Measurements from ENCODE around the gene CACNA1I. TPM values are rescaled to one million over a fixed set of nuclear protein-coding genes. Genes with fewer than 3 reads are reported as not detected.

CACNA1I gene
- total RNA-seq, 1 donor from 2014 or later, result 0.11 TPM

DNA sequence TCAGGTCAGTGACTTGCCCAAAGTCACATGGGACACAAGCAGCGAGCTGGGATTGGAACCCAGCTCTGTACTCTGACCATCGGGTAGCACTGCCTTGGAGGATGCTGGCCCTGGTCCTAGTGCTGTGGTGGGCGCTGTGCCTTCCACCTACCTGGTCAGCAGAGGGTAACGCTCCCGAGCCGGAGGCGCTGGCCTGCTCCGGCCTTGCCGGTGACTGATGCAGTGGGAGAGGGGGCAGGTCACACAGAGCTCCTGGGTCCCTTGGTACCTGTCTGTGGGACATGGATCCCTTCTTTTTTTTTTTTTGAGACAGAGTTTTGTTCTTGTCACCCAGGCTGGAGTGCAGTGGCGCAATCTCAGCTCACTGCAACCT, 43.0 kb downstream of the CACNA1I start:
- Mint-ChIP-seq H3K27ac (ENCODE audit: unreplicated experiment) (no peak overlapping the region), H3K4me3 (ENCODE audit: unreplicated experiment) (no peak overlapping the region), H3K27me3 (ENCODE audit: low read depth, unreplicated experiment) (peaks cover 68% of the 10 kb centered on the region), H3K4me1 (ENCODE audit: low read depth, unreplicated experiment) (no peaks in the 10 kb centered on the region), H3K36me3 (ENCODE audit: low read depth, unreplicated experiment) (peaks cover 4% of the 10 kb centered on the region), H3K9me3 (ENCODE audit: unreplicated experiment) (peaks cover 19% of the 10 kb centered on the region)
- no peak for FAIRE-seq
- Histone ChIP-seq H3K27ac (ENCODE audit: low read depth, low read length) (no peak overlapping the region), H3K9ac (ENCODE audit: low read length) (no peak overlapping the region), H2AFZ (ENCODE audit: low read depth, low read length) (no peak overlapping the region), H3K36me3 (ENCODE audit: insufficient read depth, low read length) (no peaks in the 10 kb centered on the region), H3K79me2 (ENCODE audit: insufficient read depth, low read length) (no peaks in the 10 kb centered on the region), H3K4me3 (ENCODE audit: insufficient read depth, low read depth, low read length) (no peak overlapping the region), H4K20me1 (ENCODE audit: insufficient read depth, low read length) (no peaks in the 10 kb centered on the region), H3K4me1 (ENCODE audit: insufficient read depth, low read length) (no peaks in the 10 kb centered on the region), H3K9me3 (ENCODE audit: insufficient read depth, low read depth, low read length) (no peaks in the 10 kb centered on the region), H3K4me2 (ENCODE audit: low read length) (no peak overlapping the region), H3K27me3 (ENCODE audit: insufficient read depth, low read length) (peaks cover 32% of the 10 kb centered on the region)
- no peak for DNase-seq (ENCODE audit: low read depth)
- TF ChIP-seq EZH2 (IDR thresholded peaks at IDR 0.05; ENCODE audit: insufficient read depth, low read length) (no peak), CTCF (IDR thresholded peaks at IDR 0.05; ENCODE audit: insufficient read depth, low read depth, low read length) (no peak)

DNA sequence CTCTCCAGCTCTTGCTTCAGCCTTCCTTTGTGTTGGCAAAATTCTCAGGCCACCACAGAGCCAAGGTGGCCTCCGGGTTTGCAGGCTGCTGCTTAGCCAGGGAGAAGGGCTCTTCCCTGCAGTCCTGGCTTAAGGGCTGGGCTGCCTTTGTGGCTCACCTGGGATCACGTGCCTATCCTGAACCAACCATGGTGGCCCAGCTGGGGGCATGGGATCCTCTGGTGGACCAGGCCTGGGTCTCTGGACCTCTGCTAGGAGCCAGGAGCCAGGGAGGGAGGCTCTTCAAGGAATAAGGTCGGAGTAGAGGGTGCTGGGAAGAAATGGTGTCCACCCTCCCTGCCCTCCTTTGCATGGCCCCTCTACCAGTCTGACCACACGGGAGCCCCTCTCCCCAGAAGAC, 43.9 kb downstream of the CACNA1I start:
- H3K4me3 ChIP-seq (ENCODE audit: insufficient read depth, low read depth, low read length), result no peak overlapping the region
- Mint-ChIP-seq H3K4me1 (ENCODE audit: low read depth, unreplicated experiment) (no peaks in the 10 kb centered on the region), H3K27me3 (ENCODE audit: low read depth, unreplicated experiment) (peaks cover 60% of the 10 kb centered on the region), H3K9me3 (ENCODE audit: unreplicated experiment) (peaks cover 15% of the 10 kb centered on the region), H3K4me3 (ENCODE audit: unreplicated experiment) (no peak overlapping the region), H3K36me3 (ENCODE audit: low read depth, unreplicated experiment) (peaks cover 4% of the 10 kb centered on the region), H3K27ac (ENCODE audit: unreplicated experiment) (no peak overlapping the region)
- H2AFZ ChIP-seq (ENCODE audit: low read depth, low read length), result no peak overlapping the region
- FAIRE-seq, result no peak
- no peak for DNase-seq (ENCODE audit: low read depth)
- no peaks in the 10 kb centered on the region for H3K9me3 ChIP-seq (ENCODE audit: insufficient read depth, low read depth, low read length)
- no peak overlapping the region for H3K9ac ChIP-seq (ENCODE audit: low read length)
- no peaks in the 10 kb centered on the region for H4K20me1 ChIP-seq (ENCODE audit: insufficient read depth, low read length)
- H3K27me3 ChIP-seq (ENCODE audit: insufficient read depth, low read length), result peaks cover 24% of the 10 kb centered on the region
- TF ChIP-seq EZH2 (IDR thresholded peaks at IDR 0.05; ENCODE audit: insufficient read depth, low read length) (no peak), CTCF (IDR thresholded peaks at IDR 0.05; ENCODE audit: insufficient read depth, low read depth, low read length) (no peak)
- H3K36me3 ChIP-seq (ENCODE audit: insufficient read depth, low read length), result no peaks in the 10 kb centered on the region
- no peaks in the 10 kb centered on the region for H3K79me2 ChIP-seq (ENCODE audit: insufficient read depth, low read length)
- H3K4me2 ChIP-seq (ENCODE audit: low read length), result no peak overlapping the region
- no peak overlapping the region for H3K27ac ChIP-seq (ENCODE audit: low read depth, low read length)
- H3K4me1 ChIP-seq (ENCODE audit: insufficient read depth, low read length), result no peaks in the 10 kb centered on the region

- Mint-ChIP-seq H3K36me3 (ENCODE audit: low read depth, unreplicated experiment) (peaks cover 1% of the 10 kb centered on the region), H3K9me3 (ENCODE audit: unreplicated experiment) (peaks cover 11% of the 10 kb centered on the region), H3K27ac (ENCODE audit: unreplicated experiment) (no peak overlapping the region), H3K27me3 (ENCODE audit: low read depth, unreplicated experiment) (peaks cover 58% of the 10 kb centered on the region), H3K4me3 (ENCODE audit: unreplicated experiment) (no peak overlapping the region), H3K4me1 (ENCODE audit: low read depth, unreplicated experiment) (no peaks in the 10 kb centered on the region)
- no peak for FAIRE-seq
- no peak for TF ChIP-seq CTCF (IDR thresholded peaks at IDR 0.05; ENCODE audit: insufficient read depth, low read depth, low read length)
- TF ChIP-seq EZH2 (IDR thresholded peaks at IDR 0.05; ENCODE audit: insufficient read depth, low read length), result no peak
- no peaks in the 10 kb centered on the region for H3K79me2 ChIP-seq (ENCODE audit: insufficient read depth, low read length)
- no peak overlapping the region for H3K27ac ChIP-seq (ENCODE audit: low read depth, low read length)
- H3K27me3 ChIP-seq (ENCODE audit: insufficient read depth, low read length), result peaks cover 17% of the 10 kb centered on the region
- no peak overlapping the region for H3K4me2 ChIP-seq (ENCODE audit: low read length)
- H2AFZ ChIP-seq (ENCODE audit: low read depth, low read length), result no peak overlapping the region
- H3K4me1 ChIP-seq (ENCODE audit: insufficient read depth, low read length), result no peaks in the 10 kb centered on the region
- H4K20me1 ChIP-seq (ENCODE audit: insufficient read depth, low read length), result no peaks in the 10 kb centered on the region
- no peak overlapping the region for H3K9ac ChIP-seq (ENCODE audit: low read length)
- no peak for DNase-seq (ENCODE audit: low read depth)
- H3K9me3 ChIP-seq (ENCODE audit: insufficient read depth, low read depth, low read length), result no peaks in the 10 kb centered on the region
- no peak overlapping the region for H3K4me3 ChIP-seq (ENCODE audit: insufficient read depth, low read depth, low read length)
- no peaks in the 10 kb centered on the region for H3K36me3 ChIP-seq (ENCODE audit: insufficient read depth, low read length)
Measured at GRCh38 chr22:39616051-39616450, 45.5 kb downstream of the CACNA1I start.

Measured in astrocyte (in vitro differentiated cells and primary cell).